HCT116 (cell line): ENCODE data around the gene ARHGEF16. TPM values are rescaled to one million over a fixed set of nuclear protein-coding genes. Genes with fewer than 3 reads are reported as not detected.

Experiments
- ATAC-seq: fragments of 200-7000 bp; cut with Tn5 transposase; 2 replicates; pipeline ENCODE4 v1.9.1; 2020; ENCODE audit warnings: mild to moderate bottlenecking, moderate library complexity
- BruUV-seq: library from RNA; stranded (reverse); fragments of 400-500 nt; replicated peaks from 2 replicates; lab custom pipeline; 2021; lab: Mats Ljungman, UMichigan
- CTCF ChIA-PET: fragments of 300-600 bp; sonication (Branson Sonifier 250); formaldehyde crosslinking; loops from one replicate; lab custom pipeline; 2021; ENCODE audit warnings: antibody characterized with exemption; lab: Charles Lee
- POLR2A ChIA-PET: fragments of 300-600, 350-600 bp; sonication (Branson Sonifier 250); formaldehyde crosslinking; loops from one replicate; lab custom pipeline; 2021; ENCODE audit warnings: antibody characterized with exemption; lab: Charles Lee
- RAD21 ChIA-PET, 2 experiments: fragments of 300-600 bp; sonication (Branson Sonifier 250); formaldehyde crosslinking; loops; one replicate each; lab custom pipeline; 2023; ENCODE audit warnings: low total read pairs in 2 of 2; ENCODE audit not compliant: uncharacterized antibody in 2 of 2, unreplicated experiment in 2 of 2, low non-redundant PET in 1 of 2; lab: Charles Lee
- DNase-seq: peaks from one replicate; pipeline ENCODE4 v3.0.0-alpha.2; 2010; ENCODE audit warnings: low read depth, low spot score
- H2AFZ ChIP-seq: fragments of 200-600 bp; shearing (Covaris generic), sonication (generic); 2 replicates; pipeline ENCODE4 v1.6.1; 2017; ENCODE audit warnings: low read depth, mixed run types, mixed read lengths, antibody characterized with exemption, low read length; ENCODE audit not compliant: poor library complexity, severe bottlenecking
- H3K27ac ChIP-seq: 2 replicates; pipeline ENCODE4 v1.5.1; 2012; ENCODE audit warnings: low read depth, low read length
- H3K27me3 ChIP-seq: fragments of 200-600 bp; sonication (generic); 2 replicates; pipeline ENCODE4 v1.6.1; 2016; ENCODE audit warnings: mixed run types, low read length, mixed read lengths; ENCODE audit not compliant: insufficient read depth
- H3K36me3 ChIP-seq, 2 experiments: fragments of 200-500 bp in 1 of 2; fragments of 200-600 bp in 1 of 2; sonication (Bioruptor generic) in 1 of 2; sonication (generic) in 1 of 2; 2 replicates each; pipeline versions ENCODE4 v1.5.1 to v1.6.1; 2014 to 2016; ENCODE audit warnings: low read length in 2 of 2, inconsistent platforms in 1 of 2, mixed read lengths in 1 of 2, mixed run types in 1 of 2; ENCODE audit not compliant: insufficient read depth in 2 of 2, control insufficient read depth in 1 of 2
- H3K4me1 ChIP-seq, 2 experiments: fragments of 200-600 bp in 1 of 2; sonication (generic) in 1 of 2; 2 replicates each; pipeline versions ENCODE4 v1.5.1 to v1.6.1; 2012 to 2017; ENCODE audit warnings: low read length in 2 of 2, inconsistent platforms in 1 of 2, mild to moderate bottlenecking in 1 of 2, mixed read lengths in 1 of 2, mixed run types in 1 of 2, moderate library complexity in 1 of 2; ENCODE audit not compliant: insufficient read depth in 2 of 2, control insufficient read depth in 1 of 2
- H3K4me2 ChIP-seq: fragments of 200-600 bp; sonication (generic); 2 replicates; pipeline ENCODE4 v1.6.1; 2017; ENCODE audit warnings: mixed run types, low read length, mixed read lengths
- H3K4me3 ChIP-seq, 2 experiments: fragments of 200-600 bp in 1 of 2; sonication (generic) in 1 of 2; replicated peaks in 1 of 2; 2 replicates each; pipeline ENCODE4 v1.5.1; 2011 to 2016; ENCODE audit warnings: low read length in 2 of 2, control low read depth in 1 of 2, low read depth in 1 of 2, mild to moderate bottlenecking in 1 of 2, mixed read lengths in 1 of 2, mixed run types in 1 of 2
- H3K79me2 ChIP-seq: fragments of 200-600 bp; sonication (generic); 2 replicates; pipeline ENCODE4 v1.6.1; 2017; ENCODE audit warnings: mild to moderate bottlenecking, mixed run types, low read length, moderate library complexity, mixed read lengths; ENCODE audit not compliant: insufficient read depth
- H3K9ac ChIP-seq: fragments of 200-600 bp; sonication (generic); 2 replicates; pipeline ENCODE4 v1.6.1; 2016; ENCODE audit warnings: low read length, mixed read lengths
- H3K9me2 ChIP-seq: fragments of 200-600 bp; sonication (generic), shearing (Covaris generic); 2 replicates; pipeline ENCODE4 v1.6.1; 2017; ENCODE audit warnings: mixed run types, mild to moderate bottlenecking, moderate library complexity; ENCODE audit not compliant: insufficient read depth
- H3K9me3 ChIP-seq, 2 experiments: fragments of 200-500 bp in 1 of 2; fragments of 200-600 bp in 1 of 2; sonication (Bioruptor generic) in 1 of 2; sonication (generic) in 1 of 2; 2 replicates each; pipeline ENCODE4 v1.6.1; 2014 to 2017; ENCODE audit warnings: low read length in 2 of 2, mixed read lengths in 2 of 2, inconsistent platforms in 1 of 2, low read depth in 1 of 2, mild to moderate bottlenecking in 1 of 2, mixed run types in 1 of 2, moderate library complexity in 1 of 2; ENCODE audit not compliant: control insufficient read depth in 1 of 2, insufficient read depth in 1 of 2
- H4K20me1 ChIP-seq: fragments of 200-600 bp; sonication (generic), shearing (Covaris generic); 2 replicates; pipeline ENCODE4 v1.6.1; 2017; ENCODE audit warnings: mixed run types, mild to moderate bottlenecking, moderate library complexity; ENCODE audit not compliant: insufficient read depth
- ATF3 ChIP-seq: IDR thresholded peaks from 2 replicates; pipeline ENCODE4 v1.6.1; 2012
- CBX3 ChIP-seq: IDR thresholded peaks from 2 replicates; pipeline ENCODE4 v1.6.1; 2012; ENCODE audit warnings: low read depth
- CEBPB ChIP-seq: IDR thresholded peaks from 2 replicates; pipeline ENCODE4 v1.6.1; 2012; ENCODE audit warnings: low read depth
- EGR1 ChIP-seq: IDR thresholded peaks from 2 replicates; pipeline ENCODE4 v1.6.1; 2012; ENCODE audit warnings: low read depth
- ELF1 ChIP-seq: IDR thresholded peaks from 2 replicates; pipeline ENCODE4 v1.6.1; 2012; ENCODE audit warnings: low read depth, borderline replicate concordance
- EZH2 ChIP-seq: fragments of 200-600 bp; sonication (generic); IDR thresholded peaks from 2 replicates; pipeline ENCODE4 v1.6.1; 2017; ENCODE audit warnings: antibody characterized with exemption, mixed run types
- EZH2phosphoT487 ChIP-seq: fragments of 200-600 bp; IDR thresholded peaks from 2 replicates; pipeline ENCODE4 v1.6.1; 2018; ENCODE audit warnings: antibody characterized with exemption, borderline replicate concordance
- FOSL1 ChIP-seq: IDR thresholded peaks from 2 replicates; pipeline ENCODE4 v1.6.1; 2012; ENCODE audit warnings: low read depth
- JUND ChIP-seq: IDR thresholded peaks from 2 replicates; pipeline ENCODE4 v1.6.1; 2012
- MAX ChIP-seq: IDR thresholded peaks from 2 replicates; pipeline ENCODE4 v1.6.1; 2012
- POLR2A ChIP-seq: IDR thresholded peaks from 2 replicates; pipeline ENCODE4 v1.7.0; 2011; ENCODE audit warnings: borderline replicate concordance; ENCODE audit not compliant: insufficient read depth, insufficient read length; ENCODE audit errors: extremely low read depth
- POLR2AphosphoS5 ChIP-seq: IDR thresholded peaks from 2 replicates; pipeline ENCODE4 v1.6.1; 2011; ENCODE audit warnings: mild to moderate bottlenecking, low read depth, low read length, moderate library complexity
- REST ChIP-seq: IDR thresholded peaks from 2 replicates; pipeline ENCODE4 v1.6.1; 2012; ENCODE audit warnings: low read depth
- SIN3A ChIP-seq: IDR thresholded peaks from 2 replicates; pipeline ENCODE4 v1.6.1; 2012; ENCODE audit warnings: low read depth
- SP1 ChIP-seq: IDR thresholded peaks from 2 replicates; pipeline ENCODE4 v1.6.1; 2012; ENCODE audit warnings: low read depth
- YY1 ChIP-seq: IDR thresholded peaks from 2 replicates; pipeline ENCODE4 v1.6.1; 2011; ENCODE audit warnings: low read length, low read depth, moderate library complexity, mild to moderate bottlenecking; ENCODE audit not compliant: insufficient replicate concordance; ENCODE audit errors: extremely low read depth
- ZBTB33 ChIP-seq: IDR thresholded peaks from 2 replicates; pipeline ENCODE4 v1.6.1; 2011; ENCODE audit warnings: mild to moderate bottlenecking, low read length, moderate library complexity; ENCODE audit not compliant: insufficient replicate concordance; ENCODE audit errors: extremely low read depth
- ZFX ChIP-seq: fragments of 450-650 bp; IDR thresholded peaks from 2 replicates; pipeline ENCODE4 v1.6.1; 2017
- intact Hi-C: fragments of 100-400 bp; cut with micrococcal nuclease; formaldehyde crosslinking; loops from 2 replicates; pipeline ENCODE4 v1.10.0; 2022
- total RNA-seq: library from RNA; stranded (reverse); gene quantifications from one replicate; pipeline ENCODE4 v1.2.1, GENCODE V29; 2021; ENCODE audit not compliant: unreplicated experiment

Gene ARHGEF16
- total RNA-seq, 1 experiment from 2014 or later, result 37.4 TPM

GRCh38 chr1:3481836-3482375, 27.4 kb downstream of the ARHGEF16 start:
- peaks cover 12 to 29% of the 10 kb centered on the region in 2 experiments; a peak in 3 of 4 replicates for H3K4me1 ChIP-seq
- no peaks in the 10 kb centered on the region for H3K79me2 ChIP-seq
- TF ChIP-seq FOSL1, result no peak
- no peak for TF ChIP-seq CBX3
- TF ChIP-seq CEBPB, result no peak
- TF ChIP-seq EZH2, result no peak
- TF ChIP-seq SIN3A, result no peak
- TF ChIP-seq YY1, result no peak
- no peak for TF ChIP-seq EZH2phosphoT487
- TF ChIP-seq ZBTB33, result no peak
- no peak for TF ChIP-seq EGR1
- TF ChIP-seq SP1, result no peak
- TF ChIP-seq MAX, result no peak
- TF ChIP-seq ZFX, result no peak
- no peak; the same call in 1 of the 2 replicates for TF ChIP-seq POLR2AphosphoS5
- TF ChIP-seq REST, result no peak
- no peak for TF ChIP-seq POLR2A
- TF ChIP-seq ATF3, result no peak
- no peak for TF ChIP-seq ELF1
- TF ChIP-seq JUND, result no peak
- TF ChIP-seq, all 23 proteins: peak for 0
- no peaks in the 10 kb centered on the region for H3K9me3 ChIP-seq
- BruUV-seq, result no TSS peak
- H4K20me1 ChIP-seq, result no peaks in the 10 kb centered on the region
- intact Hi-C loops, result no loop called here
- no peak overlapping the region; the same call in 1 of the 2 replicates for H3K9ac ChIP-seq
- ChIA-PET POLR2A (interaction anchor here (0.9 kb wide), 1 partner anchor 29 kb away, joined by 4 read pairs; no protein-coding TSS in a partner anchor), RAD21 (interaction anchor here in 1 of 2 experiments (1.5 kb wide), 1 partner anchor 29 kb away, joined by 5 read pairs; no protein-coding TSS in a partner anchor), CTCF (interaction anchor here (1.2 to 3.5 kb wide), 4 partner anchors 9 to 137 kb away, joined by 4 to 29 read pairs (median 6); no protein-coding TSS in a partner anchor)
- H3K4me3 ChIP-seq, result no peak overlapping the region
- H3K9me2 ChIP-seq, result no peaks in the 10 kb centered on the region
- H3K4me2 ChIP-seq, result peak overlapping the region; percentile 84
- H3K27me3 ChIP-seq, result no peaks in the 10 kb centered on the region
- H3K36me3 ChIP-seq, result no peaks in the 10 kb centered on the region; a peak in 1 of 4 replicates
- no peak overlapping the region for H2AFZ ChIP-seq
- peak; percentile 24 for ATAC-seq
- H3K27ac ChIP-seq, result peak overlapping the region; percentile 39; the same call in 1 of the 2 replicates
- no peak for DNase-seq
